Measurements from ENCODE around the gene STXBP6.

STXBP6 gene

DNA sequence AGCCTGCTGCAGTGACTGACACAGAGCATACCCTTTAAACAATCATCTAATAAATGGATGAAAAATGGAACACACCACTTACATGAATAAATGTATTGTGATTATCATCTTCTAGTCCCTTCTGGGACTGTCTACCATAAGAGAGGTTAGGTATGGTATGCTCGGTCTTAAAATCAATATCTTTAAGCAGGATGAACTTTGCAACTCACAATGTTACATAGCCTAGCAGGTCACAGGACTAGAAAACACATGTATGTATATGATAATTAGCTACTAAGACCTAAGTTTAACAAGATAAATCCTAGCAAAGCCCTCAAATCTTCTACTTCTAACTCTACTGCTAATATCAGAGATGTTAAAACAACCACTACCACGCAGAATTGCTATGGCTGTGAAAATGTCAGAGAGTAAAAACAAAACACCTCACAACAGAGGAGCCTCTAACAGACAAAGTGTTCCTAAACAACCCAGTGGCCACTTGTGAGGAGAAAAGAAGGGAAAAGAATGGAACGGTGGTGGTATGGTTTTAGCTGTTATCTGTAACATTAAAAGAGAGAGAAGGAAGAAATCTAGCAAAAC, 139.4 kb downstream of the STXBP6 start:
- DNase-seq: no peak

DNA sequence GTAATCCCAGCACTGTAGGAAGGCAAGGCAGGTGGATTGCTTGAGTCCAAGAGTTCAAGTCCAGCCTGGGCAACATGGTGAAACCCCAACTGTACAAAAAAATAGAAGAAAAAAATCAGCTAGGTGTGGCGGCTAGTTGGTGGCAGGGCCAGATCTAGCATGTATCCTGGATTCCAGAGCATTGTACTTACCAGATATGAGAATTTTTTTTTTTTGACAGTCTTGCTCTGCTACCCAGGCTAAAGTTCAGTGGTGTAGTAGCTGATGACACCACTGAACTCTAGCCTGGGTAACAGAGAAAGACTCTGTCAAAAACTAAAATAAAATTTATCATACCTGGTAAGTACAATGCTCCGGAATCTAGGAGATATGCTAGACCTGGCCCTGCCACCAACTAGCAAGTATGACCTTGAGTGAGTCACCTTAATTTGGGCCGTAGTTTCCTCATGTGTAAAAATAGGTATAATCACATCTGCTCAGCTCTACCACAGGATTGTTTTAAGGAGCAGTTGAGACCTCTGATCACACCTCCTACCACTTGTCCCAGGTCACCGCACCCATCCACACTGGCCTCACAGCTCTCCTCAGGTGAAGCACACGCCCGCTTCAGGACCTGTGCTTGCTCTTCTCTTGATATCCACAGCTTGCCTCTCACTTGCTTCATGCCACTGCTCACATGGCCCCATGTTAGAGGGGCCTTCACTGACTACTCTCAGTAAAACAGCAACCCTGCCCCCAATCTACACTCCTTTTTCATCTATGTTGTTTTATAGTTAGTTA, 140.2 kb downstream of the STXBP6 start:
- no peak for DNase-seq

DNA sequence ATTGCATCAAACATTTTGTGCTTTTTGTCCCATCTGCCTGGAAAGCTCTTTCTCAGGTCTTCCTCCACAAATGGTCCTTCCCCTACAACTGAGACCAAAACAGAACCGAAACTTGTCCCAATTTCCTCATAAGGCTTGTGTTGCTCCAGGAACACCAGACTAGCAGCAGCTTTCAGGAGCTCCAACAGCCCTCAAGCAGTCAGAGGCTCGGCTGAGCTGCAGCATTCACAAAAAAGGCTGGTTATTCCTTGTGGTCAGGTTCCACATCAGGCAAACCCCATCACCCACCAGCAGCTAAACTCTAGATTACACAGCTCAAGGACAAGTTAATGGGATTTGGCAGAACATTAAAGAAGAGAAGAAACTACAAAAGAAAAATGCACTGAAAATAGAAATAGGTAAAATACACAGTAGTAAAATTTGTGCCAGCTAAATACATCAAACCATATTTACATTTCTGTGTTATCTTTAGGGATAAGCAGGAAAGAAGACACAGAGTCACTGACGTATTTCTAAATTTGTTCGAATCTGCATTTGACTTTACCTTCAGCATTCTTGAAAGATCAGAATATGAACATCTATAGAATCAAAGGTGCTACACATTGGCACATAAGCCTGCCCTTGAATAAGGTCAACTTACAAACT, 141.2 kb downstream of the STXBP6 start:
- no peak for DNase-seq

DNA sequence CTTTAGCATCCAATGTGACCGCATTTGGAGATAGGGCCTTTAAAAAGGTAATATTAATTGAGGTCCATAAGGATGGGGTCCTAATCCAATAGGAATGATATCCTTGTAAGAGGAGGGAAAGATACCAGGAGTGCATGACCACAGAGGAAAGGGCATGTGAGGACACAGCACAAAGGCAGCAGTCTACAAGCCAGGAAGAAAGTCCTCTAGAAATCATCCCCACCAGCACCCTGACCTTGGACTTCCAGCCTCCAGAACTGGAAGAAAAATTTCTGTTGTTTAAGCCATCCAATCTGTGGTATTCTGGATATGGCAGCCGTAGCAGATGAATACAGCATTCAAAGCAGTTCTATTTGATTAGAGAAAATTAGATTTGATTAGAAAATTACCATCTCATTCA, 145.4 kb downstream of the STXBP6 start:
- DNase-seq: no peak

DNA sequence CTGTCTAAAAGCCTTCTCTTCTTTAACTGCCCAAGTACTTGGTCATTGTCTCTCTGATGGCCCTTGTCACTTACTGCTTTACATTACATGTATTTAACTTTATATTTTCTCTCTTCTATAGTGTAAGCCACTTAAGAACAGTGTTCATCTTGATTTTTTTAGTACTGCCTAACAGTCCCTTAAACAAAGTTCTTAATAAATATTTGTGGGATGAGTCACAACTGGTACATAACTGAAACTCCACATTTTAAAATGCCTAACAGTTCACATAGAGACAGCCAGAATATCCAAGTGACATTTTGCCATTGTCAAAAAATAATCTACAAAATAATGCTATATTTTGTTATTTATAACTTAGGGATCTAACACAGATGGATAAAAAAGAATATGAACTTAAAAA, 146.6 kb downstream of the STXBP6 start:
- DNase-seq: no peak

DNA sequence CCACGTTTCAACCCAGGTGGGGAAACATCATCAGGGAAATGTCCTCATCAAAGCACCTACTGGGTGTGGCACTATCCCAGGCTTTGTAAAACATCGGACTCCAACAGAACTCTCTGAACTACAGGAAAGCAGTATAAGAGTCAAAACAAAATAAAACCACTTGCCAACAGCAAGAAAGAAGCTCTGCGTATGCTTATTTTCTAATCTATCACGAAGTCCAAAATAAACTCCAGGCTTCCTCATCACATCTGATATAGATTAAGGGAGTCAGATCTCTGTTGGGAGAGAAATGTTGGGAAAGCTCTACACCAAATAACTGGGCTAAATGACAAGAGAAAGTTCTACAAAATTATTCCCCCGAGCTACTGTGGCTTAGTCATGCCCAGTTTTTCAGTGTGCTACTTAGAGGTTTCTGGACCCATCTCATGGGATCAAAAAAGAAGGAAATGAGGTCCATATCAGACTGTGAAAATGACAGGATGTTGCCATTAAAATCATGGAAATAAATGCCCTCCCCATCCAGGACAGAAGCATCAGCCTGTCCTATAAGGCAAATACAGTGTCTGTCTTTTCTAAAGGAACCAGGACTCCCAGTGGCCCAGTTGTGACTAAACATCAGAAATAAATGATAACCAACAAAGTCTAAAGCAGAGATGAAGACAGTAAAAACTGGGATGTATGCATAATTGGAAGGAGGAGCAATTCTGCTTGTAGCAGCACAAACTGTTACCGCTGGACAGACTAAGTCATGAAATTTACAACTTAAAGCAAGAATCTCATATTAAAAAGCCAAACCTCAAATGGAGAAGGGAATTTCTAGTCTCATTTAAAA, 149.5 kb downstream of the STXBP6 start:
- no peak for DNase-seq

DNA sequence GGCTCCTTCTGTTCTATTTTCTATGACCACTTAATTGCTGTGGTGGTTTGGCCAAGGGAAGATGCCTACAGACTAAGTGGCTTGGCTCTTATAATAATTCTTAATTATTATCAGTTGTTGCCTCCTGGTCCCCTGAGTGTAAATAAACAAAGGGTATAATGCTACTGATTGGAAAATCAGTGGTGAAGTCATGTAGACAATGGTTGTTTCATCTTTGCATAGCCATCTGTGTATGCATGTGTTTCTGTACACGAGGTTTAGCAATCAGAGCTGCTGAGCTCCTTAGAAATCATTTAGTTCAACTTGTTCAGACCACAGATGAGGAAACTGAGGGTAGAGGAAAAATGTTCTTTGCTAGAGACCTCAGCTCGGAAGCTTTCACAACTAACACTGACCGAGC, 152.2 kb downstream of the STXBP6 start:
- no peak for DNase-seq

DNA sequence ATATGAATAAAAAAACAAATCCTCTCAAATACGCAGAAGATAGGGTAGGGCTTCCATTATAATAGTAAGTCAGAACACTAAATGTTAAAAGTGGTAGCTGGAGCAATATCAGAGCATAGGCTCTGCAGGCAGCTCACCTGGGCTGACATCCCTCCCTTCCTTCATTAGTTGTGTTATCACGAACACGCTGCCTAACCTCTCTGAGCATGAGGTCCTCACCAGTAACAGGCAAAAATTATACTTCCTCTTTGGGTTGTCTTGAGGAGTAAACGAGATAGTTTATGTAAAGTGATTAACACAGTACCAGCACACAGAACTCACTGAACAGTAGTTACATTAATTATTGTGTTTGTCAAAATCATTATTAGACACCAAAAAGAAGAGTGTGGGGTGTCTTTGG, 154.3 kb downstream of the STXBP6 start:
- DNase-seq: no peak

DNA sequence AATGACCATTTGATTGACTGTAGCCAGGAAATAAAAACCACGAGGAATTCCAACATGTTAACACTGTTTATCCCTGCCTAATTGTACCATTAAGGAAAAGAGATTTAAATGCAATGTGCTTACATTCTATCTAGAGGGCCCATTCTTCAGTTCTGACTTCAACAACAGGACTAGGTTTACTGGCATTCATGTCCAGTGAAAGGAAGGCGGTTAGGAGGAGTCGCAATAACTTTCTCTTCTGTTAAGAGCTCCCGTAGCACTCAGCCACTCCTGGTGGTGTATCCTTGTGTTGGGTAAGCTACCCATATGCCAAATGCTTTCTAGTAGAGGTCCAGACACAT, 154.7 kb downstream of the STXBP6 start:
- DNase-seq: no peak

DNA sequence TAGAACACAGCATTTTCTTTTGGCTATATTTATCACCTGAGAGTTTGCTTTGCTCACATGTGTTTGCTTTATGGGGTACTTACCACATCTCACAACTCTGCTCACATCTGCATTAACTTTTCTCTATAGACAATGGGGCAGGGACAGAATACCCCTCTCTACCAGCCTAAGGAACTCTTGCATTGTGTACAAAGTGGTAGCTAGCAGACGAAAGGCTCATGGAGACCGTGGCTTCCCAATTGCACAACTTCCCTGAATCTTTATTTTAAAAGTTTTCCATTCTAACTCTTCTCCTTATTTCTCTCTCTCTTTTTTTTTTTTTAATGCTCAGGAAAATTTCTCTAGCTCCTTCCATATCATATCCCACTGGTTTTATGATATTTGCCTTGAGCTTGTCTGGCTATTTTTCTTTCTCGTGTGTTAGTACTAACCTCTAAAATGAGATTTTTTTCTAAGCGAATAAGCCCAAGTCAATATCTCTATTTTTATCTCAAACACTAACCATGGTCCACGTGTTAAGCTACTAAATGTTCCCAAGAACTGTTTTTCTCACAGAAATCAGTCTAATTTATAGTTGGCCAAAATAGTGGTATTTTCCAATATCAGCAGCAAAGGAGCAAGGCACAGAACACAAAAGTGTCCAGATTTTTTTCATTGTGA, 155.2 kb downstream of the STXBP6 start:
- DNase-seq: no peak

DNA sequence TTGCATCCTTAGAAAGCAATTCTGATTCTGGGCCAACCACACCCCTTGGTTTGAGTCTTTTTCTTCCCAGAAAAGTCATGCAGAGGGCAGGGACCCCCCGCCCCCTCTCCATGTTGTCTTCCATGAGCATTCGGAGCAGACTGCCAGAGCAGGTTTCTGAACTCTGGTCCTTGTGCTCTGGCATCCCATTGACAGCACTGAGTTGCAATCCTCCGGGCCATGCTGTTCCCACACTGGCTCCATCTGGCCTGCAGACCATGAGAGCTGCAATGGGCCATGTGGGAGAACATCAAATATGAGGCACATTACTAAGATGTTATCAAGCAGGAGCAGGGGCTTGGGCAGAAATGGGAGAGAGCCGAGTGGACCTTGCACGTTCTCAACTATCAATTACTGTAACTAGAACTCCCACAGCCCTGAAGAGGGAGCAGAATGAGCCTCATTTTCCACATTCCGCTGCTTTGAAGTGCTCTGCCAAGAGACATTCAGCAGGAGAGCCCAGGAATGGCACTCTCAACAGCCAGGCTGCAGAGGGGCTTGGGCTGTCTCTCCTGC, 157.4 kb downstream of the STXBP6 start:
- no peak for DNase-seq

DNA sequence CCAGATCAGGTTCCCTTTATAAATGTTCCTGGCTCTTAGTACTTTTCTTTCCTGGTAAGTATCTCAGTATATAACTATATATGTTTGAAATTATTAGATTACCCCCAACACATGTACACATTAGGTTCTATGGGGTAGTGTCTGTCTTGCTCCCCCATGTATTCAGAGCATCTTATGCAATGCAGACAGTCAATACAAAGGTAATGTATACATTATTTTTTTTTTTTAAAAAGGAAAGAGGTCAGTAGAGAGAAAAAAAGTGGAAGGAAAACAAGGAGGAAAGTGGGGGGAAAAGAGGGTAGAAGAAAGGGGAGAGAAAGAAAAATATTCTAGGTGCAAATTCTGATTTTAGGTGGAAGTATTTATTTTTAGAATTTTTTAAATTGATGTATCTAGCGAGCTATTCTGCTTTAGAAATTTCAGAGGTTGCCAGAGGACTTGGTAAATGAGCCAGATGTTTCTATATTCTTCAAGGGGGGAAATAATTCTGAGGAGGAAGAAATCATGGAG, 157.9 kb downstream of the STXBP6 start:
- DNase-seq: no peak

DNA sequence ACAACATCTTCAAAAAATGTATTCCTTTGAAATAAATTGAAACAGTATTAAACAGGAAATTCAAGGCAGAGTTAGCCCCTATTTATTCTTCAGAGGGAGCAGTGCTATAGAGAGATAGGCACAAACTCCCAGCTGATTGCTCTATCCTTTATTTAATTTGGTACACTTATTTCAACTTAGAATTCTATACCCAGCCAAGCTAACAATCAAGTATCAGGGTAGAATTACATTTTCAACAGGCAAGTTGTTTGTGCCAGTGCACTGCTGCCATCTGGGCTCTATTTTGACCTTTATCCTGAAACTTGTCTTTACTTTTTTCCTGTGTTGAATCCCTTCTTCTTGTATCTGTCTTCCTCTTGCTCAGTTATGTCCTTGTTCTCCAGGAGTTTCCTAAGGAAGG, 159.2 kb downstream of the STXBP6 start:
- DNase-seq: no peak

DNA sequence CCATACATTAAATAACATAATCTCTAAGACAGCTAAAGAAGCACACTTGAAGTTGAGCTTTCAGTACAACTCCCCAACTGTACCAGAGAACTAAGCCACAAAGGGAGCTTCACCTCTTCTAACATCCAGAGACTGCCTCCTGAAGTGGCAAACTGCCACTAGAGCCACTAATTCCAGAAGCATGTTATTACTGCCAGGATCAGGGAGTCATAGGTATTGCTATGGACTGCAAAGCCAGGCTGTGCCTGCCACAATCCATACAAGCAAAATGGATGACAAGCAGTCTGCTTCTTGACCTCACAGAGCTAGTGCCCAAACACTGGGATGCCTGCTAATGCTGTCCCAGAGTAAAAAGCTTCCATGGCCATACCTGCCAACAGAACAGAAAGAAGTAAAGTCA, 160.1 kb downstream of the STXBP6 start:
- DNase-seq: no peak

DNA sequence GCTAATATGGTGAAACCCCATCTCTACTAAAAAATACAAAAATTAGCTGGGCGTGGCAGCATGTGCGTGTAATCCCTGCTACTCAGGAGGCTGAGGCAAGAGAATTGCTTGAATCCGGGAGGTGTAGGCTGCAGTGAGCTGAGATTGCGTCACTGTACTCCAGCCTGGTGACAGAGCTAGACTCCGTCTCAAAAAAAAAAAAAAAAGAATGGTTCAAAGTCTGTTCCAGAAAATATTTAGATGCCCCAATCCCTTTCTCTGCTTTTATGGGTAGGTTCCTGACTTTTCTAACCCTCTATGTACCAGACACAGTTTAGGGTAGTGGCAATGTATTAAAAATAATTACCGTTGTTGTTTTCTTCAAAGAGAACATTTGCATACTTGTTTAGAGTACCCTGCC, 161.4 kb downstream of the STXBP6 start:
- DNase-seq: no peak

DNA sequence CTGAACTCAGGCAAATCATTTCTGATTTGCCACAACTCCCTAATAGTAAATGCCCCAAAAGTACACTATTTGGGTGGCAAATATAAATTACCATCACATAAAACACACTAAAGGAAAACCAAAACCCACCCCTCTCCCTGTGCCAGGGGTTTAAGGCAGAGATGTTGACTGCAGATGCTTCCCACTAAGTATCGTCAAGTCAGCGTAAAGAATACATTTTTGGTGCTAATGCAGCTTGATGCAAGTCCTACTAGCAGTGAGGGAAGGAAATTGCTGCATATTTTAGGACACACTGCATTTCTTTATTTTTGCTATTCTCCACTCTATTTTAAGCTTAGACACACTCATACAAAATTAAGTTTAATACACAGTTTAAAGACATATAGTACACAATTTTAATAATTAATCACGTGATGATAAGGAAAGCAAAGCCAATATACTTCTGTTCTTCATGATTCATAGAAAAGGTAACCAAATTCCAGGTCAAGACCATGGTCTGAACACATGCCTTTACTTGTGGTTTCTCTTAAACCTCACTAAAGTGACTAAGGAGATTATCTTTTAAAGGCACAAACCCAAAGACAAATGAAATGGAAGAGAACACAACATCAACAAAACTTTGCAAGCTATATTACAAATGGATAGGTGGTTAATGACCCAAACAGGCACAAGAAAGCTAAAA, 162.2 kb downstream of the STXBP6 start:
- DNase-seq: no peak

DNA sequence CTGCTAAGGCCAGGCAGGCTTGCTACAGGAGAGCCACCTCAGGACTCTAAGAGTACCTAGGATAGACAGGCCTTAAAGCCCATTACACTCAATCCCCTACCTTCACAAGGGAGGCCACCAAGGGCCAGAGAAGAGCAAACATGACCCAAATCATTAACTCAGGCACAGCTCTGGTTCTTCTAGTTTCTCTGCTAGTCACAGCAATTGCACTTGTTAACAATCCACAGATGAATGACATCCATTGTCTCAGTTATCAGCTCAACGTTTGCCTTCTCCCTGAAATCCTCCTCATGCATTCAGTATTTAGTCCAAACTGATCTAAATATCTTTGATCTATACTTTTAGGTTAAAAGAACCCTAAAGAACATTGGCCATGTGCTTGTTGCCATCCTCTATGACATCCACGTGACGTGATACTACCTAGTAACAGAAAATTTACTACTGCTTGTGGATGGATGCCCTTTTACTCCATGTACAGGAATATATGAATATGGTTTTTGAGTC, 164.5 kb downstream of the STXBP6 start:
- no peak for DNase-seq

DNA sequence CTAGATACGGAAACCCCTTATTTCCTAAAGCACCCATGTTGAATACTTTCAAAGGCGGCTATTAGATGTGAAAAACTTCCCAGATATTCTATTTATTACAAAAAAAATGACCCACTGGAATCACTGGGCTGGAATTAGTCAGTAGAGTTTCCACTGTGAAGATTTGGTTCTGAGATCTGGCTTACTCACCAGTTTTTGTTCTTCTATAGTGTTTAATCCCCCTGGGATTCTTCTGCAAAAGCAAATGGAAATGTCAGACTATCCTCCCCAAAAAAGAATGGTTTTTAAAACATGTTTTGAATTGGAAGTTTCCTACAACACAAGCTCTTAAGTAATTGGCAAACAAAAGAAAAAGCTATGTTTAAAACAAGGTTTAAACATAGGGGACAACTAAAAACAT, 166.4 kb downstream of the STXBP6 start:
- DNase-seq: no peak

DNA sequence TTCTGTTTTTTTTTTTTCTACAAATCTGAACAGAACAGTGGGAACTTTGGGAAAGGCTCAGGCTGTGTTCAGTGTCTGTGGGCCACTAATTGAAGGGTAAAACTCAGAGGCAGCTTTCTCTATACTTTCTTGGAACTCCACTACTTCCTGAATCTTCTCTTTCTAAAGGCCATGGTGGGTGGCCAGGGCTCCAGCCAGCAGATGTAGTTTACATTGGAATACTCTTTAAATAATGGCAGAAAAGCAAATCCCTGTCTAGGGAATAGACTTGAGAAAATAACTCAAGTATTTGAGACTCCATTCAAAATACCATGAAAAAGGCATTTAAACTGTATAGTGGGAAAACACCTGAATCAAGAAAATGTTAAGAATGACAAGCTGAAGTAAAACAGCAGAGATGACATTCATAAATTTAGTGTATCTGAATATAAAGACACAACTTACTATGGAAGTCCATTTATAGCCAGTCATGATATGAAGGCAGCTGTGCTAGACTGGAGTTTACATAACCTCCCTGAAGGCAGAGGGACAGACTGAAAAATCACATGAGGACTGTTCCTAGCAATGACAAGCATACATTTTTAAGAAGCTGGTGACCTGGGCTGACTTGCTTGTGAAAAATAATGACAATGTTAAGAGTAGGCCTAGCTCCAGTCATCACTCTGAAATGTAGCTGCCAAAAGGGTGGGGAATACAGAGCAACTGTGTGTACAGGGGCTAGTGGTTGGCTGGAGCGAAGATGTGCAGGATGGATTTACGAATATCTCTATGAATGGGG, 168.6 kb downstream of the STXBP6 start:
- no peak for DNase-seq

DNA sequence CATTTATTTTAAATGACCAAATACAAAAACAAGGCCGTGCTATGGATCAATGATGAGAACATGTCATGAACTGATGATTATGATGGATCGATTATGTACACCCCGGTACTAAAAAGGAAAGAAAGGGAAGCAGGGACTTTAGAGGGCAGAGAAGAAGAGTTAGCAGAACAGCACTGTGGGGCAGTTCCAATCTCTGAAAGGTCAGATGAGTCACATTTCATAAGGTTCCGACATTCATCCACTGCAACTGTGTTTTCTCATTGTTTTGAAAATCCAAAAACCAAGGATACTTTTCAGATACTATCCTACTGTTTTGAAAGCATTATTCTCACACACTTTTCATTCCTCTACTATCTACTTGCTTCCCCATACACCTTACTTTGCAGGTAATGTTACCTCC, 169.3 kb downstream of the STXBP6 start:
- DNase-seq: no peak

Measured in activated CD4-positive, CD25-positive, alpha-beta regulatory T cell treated with anti-CD3 and anti-CD28 coated beads, Interleukin-2, amount 50 U/mL, for 72 hours (primary cell).